Psoas muscle (tissue), 8 donors: Measurements from ENCODE around the gene TNIK. TPM values are rescaled to one million over a fixed set of nuclear protein-coding genes. Genes with fewer than 3 reads are reported as not detected.

Source experiments
- ATAC-seq, 4 donors: fragments of 200-7000 bp; cut with Tn5 transposase; one replicate each; pipeline ENCODE4 v1.9.1; 2020; ENCODE audit warnings: moderate library complexity in 3 of 4, mild to moderate bottlenecking in 2 of 4
- DNase-seq, 2 donors: peaks; one replicate each; pipeline ENCODE4 v3.0.0-alpha.2; 2020
- H3K27ac ChIP-seq: fragments of 200-600 bp; one replicate; pipeline ENCODE4 v1.8.0; 2022
- H3K27me3 ChIP-seq, 3 donors: fragments of 200-600 bp in 1 of 3; one replicate each; pipeline versions ENCODE4 v1.6.1 to v1.8.0; 2013 to 2022; ENCODE audit warnings: low read length in 2 of 3, mild to moderate bottlenecking in 2 of 3, moderate library complexity in 1 of 3; ENCODE audit not compliant: insufficient read depth in 3 of 3
- H3K36me3 ChIP-seq, 2 donors: fragments of 200-600 bp in 1 of 2; one replicate each; pipeline versions ENCODE4 v1.6.1 to v1.8.0; 2013 to 2022; ENCODE audit warnings: low read depth in 1 of 2, mild to moderate bottlenecking in 1 of 2, moderate library complexity in 1 of 2; ENCODE audit not compliant: insufficient read depth in 1 of 2
- H3K4me1 ChIP-seq: fragments of 200-600 bp; one replicate; pipeline ENCODE4 v1.8.0; 2022
- H3K4me3 ChIP-seq: fragments of 200-600 bp; one replicate; pipeline ENCODE4 v1.8.0; 2022; ENCODE audit warnings: mild to moderate bottlenecking
- H3K9me3 ChIP-seq: fragments of 200-600 bp; one replicate; pipeline ENCODE4 v1.8.0; 2022
- WGBS, 3 donors: extraction: QIAGEN DNeasy Blood & Tissue Kit; methylation state at CpG; one replicate each; pipeline versions ENCODE4 v1.1.6 to v1.1.7; 2013; 5-methylcytosine and 5-hydroxymethylcytosine counted together
- intact Hi-C, 2 donors: fragments of 100-400 bp; cut with DNase I; formaldehyde crosslinking; loops; one replicate each; pipeline versions ENCODE4 v1.11.0 to v1.14.2; 2022
- polyA plus RNA-seq, 3 donors: library from polyadenylated mRNA; stranded (reverse); fragments of 200-250 nt; gene quantifications; one replicate each; pipeline ENCODE4 v1.2.3, GENCODE V29; 2013
- total RNA-seq, 4 donors: library from RNA; stranded (reverse); fragmentation: NEBNext Ultra II Directional in 2 of 4; extraction: Animal tissue kit (Norgen Biotek cat#: 25700) in 2 of 4; gene quantifications; one replicate each; pipeline versions ENCODE4 v1.2.1 to v1.2.4, GENCODE V29; 2021 to 2023
- TF ChIP-seq, protein P1 (sequence below): fragments of 200-600 bp; IDR thresholded peaks from one replicate; pipeline ENCODE4 v1.8.0; 2022; ENCODE audit warnings: antibody characterized with exemption
- donor health status: healthy with polysubstance abuse.
- donor health status: DM: no; HTN: no; CAD: no; lungs with moderate emphysema.
- donor health status: Bipolar disorder and iron deficiency.
- donor health status: healthy.
- donor health status: DM: yes; HTN: yes; CAD: no.
- donor health status: DM: no; HTN: no; CAD: no.
- donor health status: DM: no; HTN: no; CAD: no.
- donor health status: DM: yes; HTN: yes; CAD: no.

The TNIK gene
- total and polyA plus RNA-seq, 7 donors, result 9.9 to 32.4 (median 12.5) TPM

DNA sequence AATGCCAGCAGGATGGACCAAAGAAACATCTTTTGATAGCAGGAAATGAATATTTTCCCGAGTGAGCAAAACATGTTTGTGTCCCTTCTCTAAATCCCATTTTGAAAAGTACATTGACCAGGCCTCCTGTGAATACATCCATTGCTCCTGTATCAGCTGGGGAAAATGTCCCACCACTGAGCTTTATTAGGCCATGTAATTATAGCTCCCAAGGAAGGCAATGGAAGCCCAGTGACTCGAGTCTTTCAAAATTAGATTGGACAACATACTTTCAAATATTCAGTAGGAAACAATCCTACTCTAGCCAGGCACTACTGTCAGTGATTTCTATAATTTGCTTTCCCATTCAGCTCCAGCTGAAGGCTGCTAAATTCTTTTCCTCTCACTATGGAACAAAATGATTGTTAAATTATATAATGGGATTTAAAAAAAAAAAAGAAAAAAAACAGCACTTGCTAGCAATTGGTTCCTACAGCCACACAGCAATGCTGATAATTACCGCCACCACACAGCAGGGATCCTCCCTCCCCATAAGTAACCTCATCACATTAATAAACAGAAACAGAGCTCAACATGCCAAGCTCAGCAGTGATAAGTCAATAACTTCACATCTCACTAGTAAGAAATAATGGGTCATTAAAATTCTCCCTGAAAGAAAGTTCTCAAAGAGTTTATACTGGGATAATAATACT, 261.3 kb downstream of the TNIK start:
- TF ChIP-seq, protein P1, sequence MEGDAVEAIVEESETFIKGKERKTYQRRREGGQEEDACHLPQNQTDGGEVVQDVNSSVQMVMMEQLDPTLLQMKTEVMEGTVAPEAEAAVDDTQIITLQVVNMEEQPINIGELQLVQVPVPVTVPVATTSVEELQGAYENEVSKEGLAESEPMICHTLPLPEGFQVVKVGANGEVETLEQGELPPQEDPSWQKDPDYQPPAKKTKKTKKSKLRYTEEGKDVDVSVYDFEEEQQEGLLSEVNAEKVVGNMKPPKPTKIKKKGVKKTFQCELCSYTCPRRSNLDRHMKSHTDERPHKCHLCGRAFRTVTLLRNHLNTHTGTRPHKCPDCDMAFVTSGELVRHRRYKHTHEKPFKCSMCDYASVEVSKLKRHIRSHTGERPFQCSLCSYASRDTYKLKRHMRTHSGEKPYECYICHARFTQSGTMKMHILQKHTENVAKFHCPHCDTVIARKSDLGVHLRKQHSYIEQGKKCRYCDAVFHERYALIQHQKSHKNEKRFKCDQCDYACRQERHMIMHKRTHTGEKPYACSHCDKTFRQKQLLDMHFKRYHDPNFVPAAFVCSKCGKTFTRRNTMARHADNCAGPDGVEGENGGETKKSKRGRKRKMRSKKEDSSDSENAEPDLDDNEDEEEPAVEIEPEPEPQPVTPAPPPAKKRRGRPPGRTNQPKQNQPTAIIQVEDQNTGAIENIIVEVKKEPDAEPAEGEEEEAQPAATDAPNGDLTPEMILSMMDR, result no peak
- Histone ChIP-seq H3K27me3 (no peaks in the 10 kb centered on the region), H3K27ac (peak overlapping the region; percentile 57), H3K36me3 (no peaks in the 10 kb centered on the region), H3K9me3 (no peaks in the 10 kb centered on the region), H3K4me1 (peaks cover 46% of the 10 kb centered on the region), H3K4me3 (no peak overlapping the region)
- ATAC-seq (peak; percentile 37 to 75 (median 63)), DNase-seq (no peak)
- intact Hi-C loops, result loop anchor here in 1 of 2 donors (10.0 kb wide), 1 partner anchor 116 kb away; no protein-coding TSS in a partner anchor
- WGBS, 3 donors, result 61 to 70% (median 68%) methylated on average over 3 of the region's 3 CpGs

DNA sequence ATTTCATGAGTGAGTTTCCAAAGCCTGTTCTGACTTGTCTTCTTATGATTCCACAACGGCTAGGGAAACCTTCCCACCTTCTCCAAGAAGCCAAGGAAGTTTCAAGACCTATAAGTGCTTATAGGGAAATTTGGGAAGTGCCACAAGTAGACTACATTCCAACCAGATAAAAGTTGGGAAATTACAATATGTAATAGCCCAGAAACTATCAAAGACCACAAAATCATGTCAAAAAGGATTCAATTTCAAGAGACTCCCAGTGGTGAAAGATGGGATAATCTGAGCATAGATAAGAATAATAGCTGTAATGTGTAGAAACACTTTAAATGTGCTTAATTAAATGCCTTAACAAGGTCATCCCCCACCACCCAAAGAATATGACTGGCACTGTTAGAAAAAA, 264.5 kb downstream of the TNIK start:
- Histone ChIP-seq H3K27me3 (no peaks in the 10 kb centered on the region), H3K36me3 (no peaks in the 10 kb centered on the region), H3K27ac (no peak overlapping the region), H3K4me3 (no peak overlapping the region), H3K4me1 (peaks cover 46% of the 10 kb centered on the region), H3K9me3 (no peaks in the 10 kb centered on the region)
- DNase-seq (no peak), ATAC-seq (no peak)
- 94 to 100% (median 99%) methylated on average over 1 of the region's 1 CpG for WGBS, 3 donors
- intact Hi-C loops, result loop anchor here in 1 of 2 donors (10.0 kb wide), 1 partner anchor 119 kb away; no protein-coding TSS in a partner anchor
- TF ChIP-seq, protein P1, result no peak

DNA sequence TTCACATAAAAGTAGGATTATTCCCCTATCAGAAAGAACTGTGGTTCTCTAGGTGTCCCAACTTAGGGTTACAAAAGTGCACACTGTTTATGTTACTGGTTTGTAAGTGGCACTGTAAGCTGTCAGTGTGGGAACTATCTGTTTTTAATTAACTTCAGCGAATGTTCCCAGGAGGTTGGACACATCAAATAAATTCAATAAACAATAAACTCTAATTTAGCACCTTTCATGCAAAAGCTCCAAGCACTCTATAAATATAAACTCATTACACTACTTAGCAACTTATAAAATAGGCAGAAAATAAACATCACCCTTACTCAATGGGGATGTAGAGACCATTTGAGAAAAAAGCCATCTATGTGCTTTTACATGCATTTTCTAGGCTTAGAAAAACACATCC, 265.2 kb downstream of the TNIK start:
- H3K27ac ChIP-seq, result no peak overlapping the region
- no peaks in the 10 kb centered on the region for H3K36me3 ChIP-seq
- H3K4me3 ChIP-seq, result no peak overlapping the region
- 80 to 95% (median 92%) methylated on average over 1 of the region's 1 CpG for WGBS, 3 donors
- no peaks in the 10 kb centered on the region for H3K27me3 ChIP-seq
- no peak for DNase-seq
- intact Hi-C loops, result loop anchor here in 1 of 2 donors (10.0 kb wide), 1 partner anchor 120 kb away; no protein-coding TSS in a partner anchor
- ATAC-seq, result no peak
- peaks cover 39% of the 10 kb centered on the region for H3K4me1 ChIP-seq
- H3K9me3 ChIP-seq, result no peaks in the 10 kb centered on the region
- TF ChIP-seq, protein P1, result no peak

DNA sequence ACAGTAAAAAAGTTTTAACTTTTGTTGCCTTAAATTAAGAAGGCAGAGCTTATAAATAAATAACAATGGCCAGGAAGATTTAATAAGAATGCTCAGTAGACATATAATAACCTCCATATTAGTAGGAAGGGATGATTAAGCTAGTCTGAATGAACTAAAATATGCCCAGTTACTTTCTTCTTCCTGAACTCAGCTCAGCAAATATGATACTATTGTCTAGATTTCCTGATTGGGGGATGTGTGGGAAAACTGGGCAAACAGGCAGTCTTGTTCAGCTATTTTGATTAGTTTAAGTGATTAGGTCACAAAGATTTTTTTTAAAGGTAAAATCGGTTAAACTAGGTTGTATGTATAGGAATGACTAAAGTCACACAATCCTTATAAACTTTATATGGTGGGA, 266.5 kb downstream of the TNIK start:
- intact Hi-C loops, result loop anchor here in 1 of 2 donors (10.0 kb wide), 1 partner anchor 121 kb away; no protein-coding TSS in a partner anchor
- Histone ChIP-seq H3K36me3 (no peaks in the 10 kb centered on the region), H3K9me3 (no peaks in the 10 kb centered on the region), H3K27me3 (no peaks in the 10 kb centered on the region), H3K27ac (no peak overlapping the region), H3K4me1 (peaks cover 27% of the 10 kb centered on the region), H3K4me3 (no peak overlapping the region)
- DNase-seq (no peak), ATAC-seq (no peak)
- TF ChIP-seq, protein P1, result no peak
- WGBS, 3 donors, result 76 to 86% (median 83%) methylated on average over 1 of the region's 1 CpG
